Suprapubic skin (tissue), 4 donors: ENCODE data around the gene AHRR.

Source experiments
- CTCF ChIP-seq, 2 donors: fragments of 200-600 bp in 1 of 2; fragments of 450-650 bp in 1 of 2; sonication (generic) in 1 of 2; IDR thresholded peaks; one replicate each; pipeline ENCODE4 v1.5.1; 2016 to 2019; ENCODE audit warnings: antibody characterized with exemption in 2 of 2, mild to moderate bottlenecking in 1 of 2, moderate library complexity in 1 of 2
- EP300 ChIP-seq: sonication (generic); formaldehyde crosslinking; IDR thresholded peaks from one replicate; pipeline ENCODE4 v1.6.1; 2017; ENCODE audit warnings: antibody characterized with exemption
- POLR2A ChIP-seq, 2 donors: fragments of 450-650 bp; IDR thresholded peaks; one replicate each; pipeline ENCODE4 v1.6.1; 2017; ENCODE audit warnings: antibody characterized with exemption in 2 of 2, mild to moderate bottlenecking in 2 of 2, moderate library complexity in 2 of 2
- POLR2AphosphoS5 ChIP-seq, 3 donors: sonication (generic); formaldehyde crosslinking; IDR thresholded peaks; one replicate each; pipeline ENCODE4 v1.6.1; 2017; ENCODE audit warnings: antibody characterized with exemption in 3 of 3

DNA sequence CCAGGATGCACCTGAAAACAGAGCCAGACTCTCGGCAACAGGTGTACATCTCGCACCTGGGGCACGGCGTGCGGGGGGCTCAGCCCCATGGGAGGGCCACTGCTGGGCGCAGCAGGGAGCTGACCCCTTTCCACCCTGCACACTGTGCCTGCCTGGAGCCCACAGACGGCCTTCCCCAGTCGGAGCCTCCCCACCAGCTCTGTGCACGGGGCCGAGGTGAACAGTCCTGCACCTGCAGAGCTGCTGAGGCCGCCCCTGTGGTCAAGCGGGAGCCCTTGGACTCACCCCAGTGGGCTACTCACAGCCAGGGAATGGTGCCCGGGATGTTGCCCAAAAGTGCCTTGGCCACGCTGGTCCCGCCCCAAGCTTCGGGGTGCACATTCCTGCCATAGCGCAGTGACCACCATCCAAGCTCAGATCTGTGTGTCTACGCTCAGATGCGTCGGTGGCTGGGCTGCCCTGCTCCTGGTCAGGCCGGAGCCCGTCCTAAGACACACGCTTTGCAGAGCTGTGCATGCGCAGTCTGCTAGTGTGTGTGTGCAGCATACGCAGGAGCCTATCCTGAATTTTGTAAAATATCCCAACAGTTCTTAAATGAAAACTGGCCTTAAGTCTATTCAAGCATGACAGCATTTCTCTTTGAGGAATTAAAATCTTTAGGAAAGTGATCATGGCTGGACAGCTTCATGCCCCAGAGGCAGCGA, 113.1 kb downstream of the AHRR start:
- no peak for TF ChIP-seq CTCF (IDR thresholded peaks at IDR 0.05)
- no peak for TF ChIP-seq POLR2A (IDR thresholded peaks at IDR 0.05)
- TF ChIP-seq POLR2AphosphoS5 (IDR thresholded peaks at IDR 0.05), result no peak
- no peak for TF ChIP-seq EP300
